Astrocyte (in vitro differentiated cells and primary cell): ENCODE data around the gene SH3GLB2.

Source experiments
- EZH2 ChIP-seq: IDR thresholded peaks from 2 replicates; pipeline ENCODE4 v1.6.1; 2012; ENCODE audit warnings: mild to moderate bottlenecking, low read length, inconsistent platforms; ENCODE audit not compliant: insufficient read depth
- TF ChIP-seq, protein P1 (sequence below): IDR thresholded peaks from 2 replicates; pipeline ENCODE4 v1.5.1; 2011; ENCODE audit warnings: low read depth, mild to moderate bottlenecking, inconsistent platforms, low read length, moderate library complexity; ENCODE audit not compliant: insufficient read depth

DNA sequence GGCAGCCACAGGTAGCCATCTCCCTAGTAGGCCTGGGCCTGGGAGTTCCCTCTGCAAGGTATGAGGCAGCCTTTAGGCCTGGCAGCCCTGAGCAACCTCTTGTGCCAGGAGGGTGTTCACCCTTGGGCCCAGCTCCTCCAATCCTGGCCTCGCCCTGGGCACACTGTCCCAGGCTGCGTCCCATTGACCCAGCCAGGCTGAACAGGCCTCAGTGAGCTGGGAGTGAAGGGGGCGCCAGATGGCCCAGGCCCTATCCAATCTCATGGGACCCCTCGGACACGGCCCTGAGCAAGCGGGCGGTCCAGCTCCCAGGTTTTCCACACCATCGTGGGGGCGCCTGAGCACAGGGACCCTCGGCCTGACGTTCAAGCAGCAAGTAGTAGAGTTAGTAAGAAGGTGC, 14.5 kb downstream of the SH3GLB2 start:
- TF ChIP-seq, protein P1, sequence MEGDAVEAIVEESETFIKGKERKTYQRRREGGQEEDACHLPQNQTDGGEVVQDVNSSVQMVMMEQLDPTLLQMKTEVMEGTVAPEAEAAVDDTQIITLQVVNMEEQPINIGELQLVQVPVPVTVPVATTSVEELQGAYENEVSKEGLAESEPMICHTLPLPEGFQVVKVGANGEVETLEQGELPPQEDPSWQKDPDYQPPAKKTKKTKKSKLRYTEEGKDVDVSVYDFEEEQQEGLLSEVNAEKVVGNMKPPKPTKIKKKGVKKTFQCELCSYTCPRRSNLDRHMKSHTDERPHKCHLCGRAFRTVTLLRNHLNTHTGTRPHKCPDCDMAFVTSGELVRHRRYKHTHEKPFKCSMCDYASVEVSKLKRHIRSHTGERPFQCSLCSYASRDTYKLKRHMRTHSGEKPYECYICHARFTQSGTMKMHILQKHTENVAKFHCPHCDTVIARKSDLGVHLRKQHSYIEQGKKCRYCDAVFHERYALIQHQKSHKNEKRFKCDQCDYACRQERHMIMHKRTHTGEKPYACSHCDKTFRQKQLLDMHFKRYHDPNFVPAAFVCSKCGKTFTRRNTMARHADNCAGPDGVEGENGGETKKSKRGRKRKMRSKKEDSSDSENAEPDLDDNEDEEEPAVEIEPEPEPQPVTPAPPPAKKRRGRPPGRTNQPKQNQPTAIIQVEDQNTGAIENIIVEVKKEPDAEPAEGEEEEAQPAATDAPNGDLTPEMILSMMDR: no peak
- TF ChIP-seq EZH2: no peak
